ENCODE results near the gene PPP6C.

- TF ChIP-seq CTCF (IDR thresholded peaks at IDR 0.05) (no peak), ZFX (IDR thresholded peaks at IDR 0.05; ENCODE audit: borderline replicate concordance) (no peak)
Observed at GRCh38 chr9:125235804-125236519, 46.4 kb upstream of the PPP6C start.
